Right atrium auricular region (tissue), 2 donors: ENCODE measurements around the gene BEND7. TPM values are rescaled to one million over a fixed set of nuclear protein-coding genes. Genes with fewer than 3 reads are reported as not detected.

ENCODE experiments used
- DNase-seq: peaks from one replicate; pipeline ENCODE4 v3.0.0-alpha.2; 2019; ENCODE audit warnings: low spot score
- H3K27ac ChIP-seq, 2 donors: fragments of 200-600 bp; sonication (generic); 1 replicate in 1 of 2; 2 replicates in 1 of 2; pipeline ENCODE4 v1.5.1; 2016 to 2019
- H3K27me3 ChIP-seq, 2 donors: fragments of 200-600 bp; sonication (generic); one replicate each; pipeline versions ENCODE4 v1.5.1 to v1.6.0; 2017 to 2019
- H3K36me3 ChIP-seq: fragments of 200-600 bp; sonication (generic); one replicate; pipeline ENCODE4 v1.5.1; 2016
- H3K4me1 ChIP-seq, 2 donors: fragments of 200-600 bp; sonication (generic); one replicate each; pipeline versions ENCODE4 v1.5.1 to v1.6.0; 2017 to 2019
- H3K4me3 ChIP-seq, 2 donors: fragments of 200-600 bp; sonication (generic); 1 replicate in 1 of 2; 2 replicates in 1 of 2; pipeline ENCODE4 v1.5.1; 2017 to 2019; ENCODE audit warnings: mild to moderate bottlenecking in 1 of 2, moderate library complexity in 1 of 2
- H3K9me3 ChIP-seq, 2 donors: fragments of 200-600 bp; sonication (generic); one replicate each; pipeline ENCODE4 v1.5.1; 2019
- total RNA-seq, 2 donors: library from RNA; depleted of rRNA; stranded (reverse); fragments of >200 nt; gene quantifications; one replicate each; pipeline ENCODE4 v1.1.0, GENCODE V29; 2016
- TF ChIP-seq, protein P1 (sequence below), 2 donors: fragments of 200-600 bp; sonication (generic); IDR thresholded peaks; one replicate each; pipeline ENCODE4 v1.5.1; 2019; ENCODE audit warnings: antibody characterized with exemption in 2 of 2

The BEND7 gene
- total RNA-seq, 2 donors from 2014 or later, result 11.5 to 11.6 TPM

DNA sequence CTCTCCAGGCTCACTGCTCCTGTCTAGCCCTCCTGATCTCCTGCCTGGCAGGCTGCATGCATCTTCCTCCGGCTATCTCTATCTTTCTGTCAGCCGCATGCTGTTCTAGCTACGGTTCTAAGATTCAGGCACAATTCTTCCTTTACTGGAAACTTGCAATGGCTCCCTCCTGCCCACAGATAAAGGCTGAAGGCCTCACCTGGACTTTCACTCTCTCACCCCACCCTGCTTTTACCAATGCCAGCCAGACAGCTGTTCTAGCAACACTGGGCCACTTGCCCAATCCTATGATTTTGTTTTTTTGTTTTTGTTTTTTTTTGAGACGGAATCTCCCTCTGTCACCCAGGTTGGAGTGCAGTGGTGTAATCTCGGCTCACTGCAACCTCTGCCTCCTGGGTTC is 38.3 kb downstream of the BEND7 start:
- DNase-seq, result no peak
- H3K4me3 ChIP-seq, result no peak overlapping the region
- H3K4me1 ChIP-seq, result no peaks in the 10 kb centered on the region
- no peaks in the 10 kb centered on the region for H3K27me3 ChIP-seq
- TF ChIP-seq, protein P1, sequence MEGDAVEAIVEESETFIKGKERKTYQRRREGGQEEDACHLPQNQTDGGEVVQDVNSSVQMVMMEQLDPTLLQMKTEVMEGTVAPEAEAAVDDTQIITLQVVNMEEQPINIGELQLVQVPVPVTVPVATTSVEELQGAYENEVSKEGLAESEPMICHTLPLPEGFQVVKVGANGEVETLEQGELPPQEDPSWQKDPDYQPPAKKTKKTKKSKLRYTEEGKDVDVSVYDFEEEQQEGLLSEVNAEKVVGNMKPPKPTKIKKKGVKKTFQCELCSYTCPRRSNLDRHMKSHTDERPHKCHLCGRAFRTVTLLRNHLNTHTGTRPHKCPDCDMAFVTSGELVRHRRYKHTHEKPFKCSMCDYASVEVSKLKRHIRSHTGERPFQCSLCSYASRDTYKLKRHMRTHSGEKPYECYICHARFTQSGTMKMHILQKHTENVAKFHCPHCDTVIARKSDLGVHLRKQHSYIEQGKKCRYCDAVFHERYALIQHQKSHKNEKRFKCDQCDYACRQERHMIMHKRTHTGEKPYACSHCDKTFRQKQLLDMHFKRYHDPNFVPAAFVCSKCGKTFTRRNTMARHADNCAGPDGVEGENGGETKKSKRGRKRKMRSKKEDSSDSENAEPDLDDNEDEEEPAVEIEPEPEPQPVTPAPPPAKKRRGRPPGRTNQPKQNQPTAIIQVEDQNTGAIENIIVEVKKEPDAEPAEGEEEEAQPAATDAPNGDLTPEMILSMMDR (IDR thresholded peaks at IDR 0.05), result no peak
- H3K27ac ChIP-seq, result no peak overlapping the region
- peaks cover 7% of the 10 kb centered on the region for H3K36me3 ChIP-seq
- H3K9me3 ChIP-seq, result no peaks in the 10 kb centered on the region

DNA sequence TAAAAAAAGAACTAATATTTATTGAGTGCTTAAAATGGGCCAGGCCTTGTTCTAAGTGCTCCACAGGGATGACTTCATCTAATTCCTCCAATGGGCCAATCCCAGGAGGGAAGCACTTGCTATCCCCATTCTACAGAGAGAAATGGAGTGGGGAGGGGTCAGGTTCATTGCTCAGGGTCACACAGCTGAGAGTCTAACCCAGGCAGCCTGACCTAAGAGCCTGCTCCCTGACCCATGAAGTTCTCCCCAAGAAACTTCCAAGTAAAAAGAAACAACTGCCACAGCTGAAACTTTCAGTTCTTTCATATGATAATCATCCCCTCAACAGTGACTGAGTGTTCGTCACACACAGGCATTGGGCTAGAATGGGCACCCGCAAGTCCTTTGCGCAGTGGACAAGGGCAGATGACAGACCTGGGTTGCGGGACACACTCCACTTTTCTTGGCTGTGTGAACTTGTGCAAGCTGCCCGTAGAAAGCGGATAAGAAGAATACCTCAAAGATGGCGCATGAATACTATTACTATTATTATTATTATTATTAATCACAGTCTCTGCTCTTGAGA is 39.7 kb downstream of the BEND7 start:
- Histone ChIP-seq H3K36me3 (peaks cover 7% of the 10 kb centered on the region), H3K9me3 (no peaks in the 10 kb centered on the region), H3K4me1 (no peaks in the 10 kb centered on the region), H3K27me3 (no peaks in the 10 kb centered on the region), H3K4me3 (no peak overlapping the region), H3K27ac (no peak overlapping the region)
- DNase-seq, result no peak
- TF ChIP-seq, protein P1 (IDR thresholded peaks at IDR 0.05), result no peak

DNA sequence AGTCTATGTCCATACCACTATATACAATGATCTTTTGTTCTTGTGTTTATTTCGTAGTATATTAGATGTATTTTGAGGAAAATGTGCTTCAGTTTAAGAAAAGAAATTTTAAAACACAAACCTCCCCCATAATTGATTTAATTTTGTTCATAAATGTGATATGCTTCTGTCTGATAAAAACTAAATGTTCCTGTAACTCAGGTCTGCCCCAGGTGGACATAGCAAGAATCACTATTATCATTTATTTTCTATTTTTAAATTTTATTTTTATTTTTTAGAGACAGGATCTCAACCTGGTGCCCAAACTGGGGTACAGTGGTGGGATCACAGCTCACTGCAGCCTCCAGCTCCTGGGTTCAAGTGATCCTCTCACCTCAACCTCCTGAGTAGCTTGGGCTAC is 43.2 kb downstream of the BEND7 start:
- DNase-seq, result no peak
- TF ChIP-seq, protein P1 (IDR thresholded peaks at IDR 0.05), result peak in 1 of 2 donors; percentile 27
- Histone ChIP-seq H3K4me1 (no peaks in the 10 kb centered on the region), H3K27me3 (no peaks in the 10 kb centered on the region), H3K4me3 (no peak overlapping the region), H3K36me3 (peaks cover 7% of the 10 kb centered on the region), H3K27ac (no peak overlapping the region), H3K9me3 (no peaks in the 10 kb centered on the region)

DNA sequence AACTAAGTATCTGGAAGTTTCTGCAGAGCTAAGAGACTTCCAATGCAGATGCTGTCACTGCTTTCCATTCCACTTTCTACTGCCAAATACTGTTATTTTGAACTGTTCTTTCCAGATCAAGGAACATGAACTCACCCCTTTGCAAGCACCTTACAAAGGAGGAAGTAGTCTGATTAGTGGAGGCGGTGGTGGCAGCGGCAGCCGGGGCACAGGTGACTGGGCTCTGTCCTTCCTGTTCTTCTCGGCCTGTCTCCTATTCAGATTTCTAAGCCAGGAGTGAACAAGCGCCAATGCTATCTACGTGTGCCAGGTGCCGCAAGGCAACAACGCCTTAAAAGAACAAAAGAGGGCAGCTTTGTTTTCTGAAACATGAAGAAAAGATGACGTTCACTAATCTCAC is 44.9 kb downstream of the BEND7 start:
- TF ChIP-seq, protein P1 (IDR thresholded peaks at IDR 0.05), result no peak
- no peaks in the 10 kb centered on the region for H3K27me3 ChIP-seq
- no peak overlapping the region for H3K4me3 ChIP-seq
- DNase-seq, result no peak
- peaks cover 9% of the 10 kb centered on the region for H3K36me3 ChIP-seq
- H3K4me1 ChIP-seq, result no peaks in the 10 kb centered on the region
- H3K9me3 ChIP-seq, result no peaks in the 10 kb centered on the region
- H3K27ac ChIP-seq, result no peak overlapping the region

DNA sequence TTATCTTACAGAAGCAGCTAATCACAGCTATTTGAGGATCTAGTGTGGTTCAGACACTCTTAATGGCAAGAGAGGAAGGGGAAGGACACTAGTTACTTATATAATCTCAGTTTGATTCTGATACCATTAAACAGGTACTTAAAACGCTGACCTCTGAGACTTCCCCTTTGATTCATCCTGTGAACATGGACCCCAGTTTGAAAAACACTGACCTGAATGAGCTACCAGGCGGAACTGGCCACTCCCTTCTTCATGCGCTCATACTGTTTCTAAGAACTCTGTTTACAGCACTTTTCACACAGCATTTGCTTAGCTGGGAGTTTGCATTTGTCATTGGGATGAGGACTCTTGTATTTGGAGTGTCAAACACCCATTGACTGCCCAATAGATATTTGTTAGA is 45.7 kb downstream of the BEND7 start:
- no peak for DNase-seq
- TF ChIP-seq, protein P1 (IDR thresholded peaks at IDR 0.05), result no peak
- H3K27ac ChIP-seq, result no peak overlapping the region
- no peaks in the 10 kb centered on the region for H3K27me3 ChIP-seq
- no peaks in the 10 kb centered on the region for H3K4me1 ChIP-seq
- no peaks in the 10 kb centered on the region for H3K9me3 ChIP-seq
- no peak overlapping the region for H3K4me3 ChIP-seq
- H3K36me3 ChIP-seq, result peaks cover 9% of the 10 kb centered on the region

DNA sequence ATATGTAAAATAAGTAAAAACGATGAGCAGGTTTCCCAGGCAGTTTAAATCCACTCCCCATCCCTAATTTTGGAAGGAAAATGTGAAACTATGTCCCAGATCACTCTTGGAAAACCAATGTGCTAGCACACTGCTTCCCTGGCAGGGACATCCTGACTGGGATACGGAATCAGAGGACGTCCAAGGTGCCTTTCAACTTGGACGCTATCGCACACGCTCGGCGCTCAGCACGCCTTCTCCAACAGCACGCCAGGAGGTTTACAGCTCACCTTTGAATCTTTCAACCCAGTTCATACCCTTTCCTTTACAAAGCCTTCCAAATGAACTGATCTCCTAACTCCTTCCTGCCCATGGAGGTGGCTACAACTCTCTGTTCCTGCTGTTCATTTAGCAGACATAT is 47.1 kb downstream of the BEND7 start:
- Histone ChIP-seq H3K9me3 (no peaks in the 10 kb centered on the region), H3K4me1 (no peaks in the 10 kb centered on the region), H3K36me3 (peaks cover 9% of the 10 kb centered on the region), H3K4me3 (no peak overlapping the region), H3K27ac (no peak overlapping the region), H3K27me3 (no peaks in the 10 kb centered on the region)
- TF ChIP-seq, protein P1 (IDR thresholded peaks at IDR 0.05), result no peak
- no peak for DNase-seq
